Measurements from ENCODE around the gene BLOC1S3. TPM values are rescaled to one million over a fixed set of nuclear protein-coding genes. Genes with fewer than 3 reads are reported as not detected.

Gene BLOC1S3
- total RNA-seq, 2 donors from 2014 or later, result 15.4 to 20.5 TPM

- H3K27me3 Mint-ChIP-seq, result peaks cover 7 to 16% of the 10 kb centered on the region in 2 donors
- no peaks in the 10 kb centered on the region for H3K9me3 Mint-ChIP-seq
- no peak overlapping the region for H3K27ac Mint-ChIP-seq
- ATAC-seq, result no peak
- no peak overlapping the region for H3K4me3 Mint-ChIP-seq
- no peak for DNase-seq (ENCODE audit: low spot score)
- H3K4me1 Mint-ChIP-seq (ENCODE audit: low read depth in 2 of 2), result peaks cover 6 to 22% of the 10 kb centered on the region in 2 donors
- H3K36me3 Mint-ChIP-seq, result no peaks in the 10 kb centered on the region
Observed at GRCh38 chr19:45161738-45162607, 16.6 kb upstream of the BLOC1S3 start.

- ATAC-seq (no peak), DNase-seq (ENCODE audit: low spot score) (no peak)
- peaks cover 3 to 16% of the 10 kb centered on the region in 2 donors for H3K27me3 Mint-ChIP-seq
- H3K4me3 Mint-ChIP-seq, result no peak overlapping the region
- H3K27ac Mint-ChIP-seq, result no peak overlapping the region
- no peaks in the 10 kb centered on the region for H3K9me3 Mint-ChIP-seq
- H3K36me3 Mint-ChIP-seq, result no peaks in the 10 kb centered on the region
- peaks cover 6 to 25% of the 10 kb centered on the region in 2 donors for H3K4me1 Mint-ChIP-seq (ENCODE audit: low read depth in 2 of 2)
Observed at GRCh38 chr19:45162608-45163143, 15.9 kb upstream of the BLOC1S3 start.

DNA sequence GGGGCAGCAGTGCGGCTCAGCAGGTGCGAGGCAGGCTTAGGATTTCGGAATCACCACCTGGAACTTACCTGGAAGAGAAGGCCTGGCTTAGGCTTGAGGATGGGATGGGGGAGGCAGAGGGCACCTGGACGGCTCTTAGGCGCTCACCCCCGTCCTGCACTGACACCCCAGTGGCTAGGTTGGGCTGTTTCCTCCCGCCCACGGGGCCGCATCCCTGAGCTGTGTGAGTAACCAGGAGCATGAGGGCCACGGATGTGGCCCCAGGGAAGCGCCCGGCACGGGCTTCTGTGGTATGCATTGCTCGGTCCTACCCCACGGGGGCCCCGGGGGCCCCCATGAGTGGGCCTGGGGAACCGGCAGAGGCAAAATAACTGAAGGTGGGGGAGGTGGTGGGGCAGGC, 15.4 kb upstream of the BLOC1S3 start:
- peaks cover 6 to 23% of the 10 kb centered on the region in 2 donors for H3K4me1 Mint-ChIP-seq (ENCODE audit: low read depth in 2 of 2)
- no peaks in the 10 kb centered on the region for H3K36me3 Mint-ChIP-seq
- peaks cover under 1 to 12% of the 10 kb centered on the region in 2 donors for H3K27me3 Mint-ChIP-seq
- H3K4me3 Mint-ChIP-seq, result no peak overlapping the region
- no peaks in the 10 kb centered on the region for H3K9me3 Mint-ChIP-seq
- ATAC-seq (no peak), DNase-seq (ENCODE audit: low spot score) (no peak)
- H3K27ac Mint-ChIP-seq, result no peak overlapping the region

- Mint-ChIP-seq H3K27me3 (peaks cover 0 to 10% of the 10 kb centered on the region in 2 donors), H3K36me3 (no peaks in the 10 kb centered on the region), H3K4me3 (no peak overlapping the region), H3K4me1 (ENCODE audit: low read depth in 2 of 2) (peaks cover 10 to 22% of the 10 kb centered on the region in 2 donors), H3K9me3 (no peaks in the 10 kb centered on the region), H3K27ac (peak overlapping the region in 1 of 2 donors; percentile 21)
- ATAC-seq (no peak), DNase-seq (ENCODE audit: low spot score) (no peak)
Observed at GRCh38 chr19:45163751-45164460, 14.7 kb upstream of the BLOC1S3 start.

GRCh38 chr19:45164577-45165335, 13.8 kb upstream of the BLOC1S3 start:
- H3K27ac Mint-ChIP-seq, result peak overlapping the region in 1 of 2 donors; percentile 21
- H3K27me3 Mint-ChIP-seq, result peaks cover 0 to 10% of the 10 kb centered on the region in 2 donors
- DNase-seq (ENCODE audit: low spot score) (peak; percentile 85), ATAC-seq (peak; percentile 81 to 91)
- H3K36me3 Mint-ChIP-seq, result no peaks in the 10 kb centered on the region
- H3K4me3 Mint-ChIP-seq, result no peak overlapping the region
- peaks cover 12 to 24% of the 10 kb centered on the region in 2 donors for H3K4me1 Mint-ChIP-seq (ENCODE audit: low read depth in 2 of 2)
- H3K9me3 Mint-ChIP-seq, result no peaks in the 10 kb centered on the region

- Mint-ChIP-seq H3K36me3 (no peaks in the 10 kb centered on the region), H3K4me3 (no peak overlapping the region), H3K27ac (peak overlapping the region in 1 of 2 donors; percentile 37)
Observed at GRCh38 chr19:45166723-45167252, 11.8 kb upstream of the BLOC1S3 start.

DNA sequence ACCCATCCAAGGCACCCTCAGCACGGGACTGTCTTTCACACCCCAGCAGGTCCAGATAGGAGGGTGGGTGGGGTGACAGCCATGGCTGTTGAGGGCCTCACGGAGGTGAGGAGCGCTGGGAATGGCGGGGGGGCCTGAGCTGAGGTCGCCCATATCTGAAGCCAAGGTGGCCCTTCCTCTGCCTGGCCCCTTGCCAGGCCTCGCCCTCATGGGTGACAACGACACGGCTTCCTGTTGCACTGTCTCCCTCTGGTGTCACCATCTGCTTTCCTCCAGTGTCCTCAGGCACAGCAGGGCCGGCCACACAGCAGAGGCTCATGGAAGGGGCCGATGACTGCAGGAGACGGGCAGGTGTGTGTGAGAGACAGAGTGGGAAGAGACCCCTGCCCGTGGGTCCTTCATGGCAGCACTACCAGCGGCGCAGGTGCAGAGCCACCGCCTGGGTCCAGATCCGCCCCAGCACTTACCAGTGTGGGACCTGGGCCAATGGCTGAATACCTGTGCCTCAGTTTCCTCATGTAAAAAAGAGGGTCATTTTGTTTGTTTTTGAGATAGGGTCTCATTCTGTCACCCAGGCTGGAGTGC, 9.7 kb upstream of the BLOC1S3 start:
- no peak for ATAC-seq
- peaks cover 20 to 36% of the 10 kb centered on the region in 2 donors for H3K4me1 Mint-ChIP-seq (ENCODE audit: low read depth in 2 of 2)
- no peak for DNase-seq (ENCODE audit: low spot score)
- no peaks in the 10 kb centered on the region for H3K36me3 Mint-ChIP-seq
- H3K4me3 Mint-ChIP-seq, result no peak overlapping the region
- H3K27ac Mint-ChIP-seq, result peak overlapping the region; percentile 44 to 54
- H3K27me3 Mint-ChIP-seq, result no peaks in the 10 kb centered on the region
- H3K9me3 Mint-ChIP-seq, result no peaks in the 10 kb centered on the region

More at GRCh38 chr19:45166723-45167252, 11.8 kb upstream of the BLOC1S3 start:
- no peak for ATAC-seq
- Mint-ChIP-seq H3K4me1 (ENCODE audit: low read depth in 2 of 2) (peaks cover 15 to 36% of the 10 kb centered on the region in 2 donors), H3K27me3 (no peaks in the 10 kb centered on the region), H3K9me3 (no peaks in the 10 kb centered on the region)
- DNase-seq (ENCODE audit: low spot score), result no peak

- no peak for DNase-seq (ENCODE audit: low spot score)
- peak overlapping the region in 1 of 2 donors; percentile 44 for H3K27ac Mint-ChIP-seq
- H3K9me3 Mint-ChIP-seq, result no peaks in the 10 kb centered on the region
- H3K4me3 Mint-ChIP-seq, result no peak overlapping the region
- ATAC-seq, result no peak
- H3K36me3 Mint-ChIP-seq, result no peaks in the 10 kb centered on the region
- H3K4me1 Mint-ChIP-seq (ENCODE audit: low read depth in 2 of 2), result peaks cover 21 to 33% of the 10 kb centered on the region in 2 donors
- no peaks in the 10 kb centered on the region for H3K27me3 Mint-ChIP-seq
Observed at GRCh38 chr19:45169602-45170001, 9.0 kb upstream of the BLOC1S3 start.

DNA sequence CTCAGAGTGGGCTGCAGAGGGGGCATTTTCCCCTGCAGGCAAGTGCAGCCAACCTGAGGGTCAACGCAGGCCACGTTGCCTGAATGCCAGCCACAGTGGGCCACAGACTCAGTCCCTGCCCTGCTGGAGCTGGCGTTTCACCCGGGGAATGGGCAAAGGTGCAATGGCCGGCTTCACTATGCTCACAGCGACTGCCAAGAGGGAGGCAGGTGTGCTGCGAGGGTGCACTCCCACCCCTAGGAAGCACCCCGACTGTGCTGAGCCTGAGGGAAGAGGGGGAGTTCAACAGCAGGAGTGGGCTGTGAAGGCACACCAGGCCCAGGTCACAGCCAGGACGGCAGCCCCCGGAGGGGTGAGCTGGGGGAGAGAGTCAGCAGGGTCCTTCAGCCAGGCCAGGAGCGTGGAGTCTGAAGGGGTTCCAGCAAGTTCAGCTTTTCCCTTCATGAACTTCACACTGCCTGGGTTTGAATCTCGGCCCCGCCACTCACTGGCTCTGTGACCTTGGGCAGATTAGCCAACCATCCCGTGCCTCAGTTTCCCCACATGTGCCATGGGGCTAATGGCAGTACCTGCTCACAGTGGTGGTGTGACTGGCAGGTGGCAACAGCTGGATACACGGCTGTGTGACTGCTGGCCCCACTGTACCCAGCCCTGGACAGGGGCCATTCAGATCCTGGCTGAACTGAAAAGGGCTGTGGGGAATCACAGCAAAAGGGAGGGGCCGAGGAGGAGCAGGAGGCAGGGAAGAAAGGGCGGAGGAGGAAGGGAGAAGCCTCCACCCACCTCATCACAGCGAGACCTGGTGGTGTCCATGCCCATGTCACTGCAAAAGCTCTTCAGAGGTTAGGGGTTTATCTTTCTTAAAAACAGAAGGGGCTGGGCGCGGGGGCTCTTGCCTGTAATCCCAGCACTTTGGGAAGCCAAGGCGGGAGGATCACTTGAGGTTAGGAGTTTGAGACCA, 8.2 kb upstream of the BLOC1S3 start:
- DNase-seq (ENCODE audit: low spot score), result no peak
- no peaks in the 10 kb centered on the region for H3K9me3 Mint-ChIP-seq
- no peak for ATAC-seq
- no peaks in the 10 kb centered on the region for H3K27me3 Mint-ChIP-seq
- H3K4me3 Mint-ChIP-seq, result peak overlapping the region; percentile 82
- peaks cover 25 to 33% of the 10 kb centered on the region in 2 donors for H3K4me1 Mint-ChIP-seq (ENCODE audit: low read depth in 2 of 2)
- H3K36me3 Mint-ChIP-seq, result no peaks in the 10 kb centered on the region
- H3K27ac Mint-ChIP-seq, result peak overlapping the region; percentile 84 to 94

DNA sequence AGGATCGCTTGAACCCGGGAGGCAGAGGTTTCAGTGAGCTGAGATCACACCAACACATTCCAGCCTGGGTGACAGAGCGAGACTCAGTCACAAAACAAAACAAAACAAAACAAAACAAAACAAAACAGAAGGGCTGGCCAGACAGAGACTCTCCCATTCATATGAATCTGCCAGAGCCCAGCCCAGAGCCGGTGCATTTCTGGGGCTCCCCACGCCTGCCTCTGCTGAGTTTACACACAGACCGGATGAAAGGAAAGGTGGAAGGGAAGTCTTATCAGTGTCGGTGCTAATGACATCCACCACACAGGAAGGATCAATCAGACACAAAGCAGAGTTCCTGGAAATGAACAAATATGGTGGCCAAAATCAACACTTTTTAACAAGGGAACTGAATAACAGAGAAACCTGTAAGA, 7.4 kb upstream of the BLOC1S3 start:
- peak; percentile 82 for DNase-seq (ENCODE audit: low spot score)
- Mint-ChIP-seq H3K36me3 (no peaks in the 10 kb centered on the region), H3K27ac (peak overlapping the region; percentile 84 to 94), H3K27me3 (no peaks in the 10 kb centered on the region), H3K4me3 (peak overlapping the region; percentile 82), H3K4me1 (ENCODE audit: low read depth in 2 of 2) (peaks cover 27 to 35% of the 10 kb centered on the region in 2 donors), H3K9me3 (no peaks in the 10 kb centered on the region)
- peak; percentile 84 to 91 for ATAC-seq

GRCh38 chr19:45172173-45172572, 6.4 kb upstream of the BLOC1S3 start:
- Mint-ChIP-seq H3K27ac (peak overlapping the region; percentile 84 to 94), H3K27me3 (no peaks in the 10 kb centered on the region), H3K9me3 (no peaks in the 10 kb centered on the region), H3K36me3 (no peaks in the 10 kb centered on the region), H3K4me3 (no peak overlapping the region), H3K4me1 (ENCODE audit: low read depth in 2 of 2) (peaks cover 27 to 31% of the 10 kb centered on the region in 2 donors)
- DNase-seq (ENCODE audit: low spot score) (no peak), ATAC-seq (peak in 1 of 2 donors; percentile 25)
